Prostate gland (tissue), 2 donors: ENCODE results near the gene TSHB.

Experiments used
- CTCF ChIP-seq, 4 experiments: fragments of 200-600 bp in 2 of 4; fragments of 450-650 bp in 2 of 4; sonication (generic) in 2 of 4; IDR thresholded peaks; 1 replicate in 3 of 4; 2 replicates in 1 of 4; pipeline ENCODE4 v1.5.1; 2016 to 2019; ENCODE audit warnings: antibody characterized with exemption in 4 of 4, mild to moderate bottlenecking in 2 of 4, moderate library complexity in 2 of 4
- POLR2A ChIP-seq: fragments of 450-650 bp; IDR thresholded peaks from one replicate; pipeline ENCODE4 v1.6.1; 2016; ENCODE audit warnings: antibody characterized with exemption, mild to moderate bottlenecking
- POLR2AphosphoS5 ChIP-seq: sonication (generic); formaldehyde crosslinking; IDR thresholded peaks from one replicate; pipeline ENCODE4 v1.6.1; 2017; ENCODE audit warnings: antibody characterized with exemption

- no peak for TF ChIP-seq CTCF (IDR thresholded peaks at IDR 0.05)
- no peak for TF ChIP-seq POLR2A
- no peak for TF ChIP-seq POLR2AphosphoS5
These were observed 31.9 kb upstream of the TSHB start for GRCh38 chr1:114997510-114998289.
